K562 (cell line): ENCODE results near the gene GGA2. TPM values are rescaled to one million over a fixed set of nuclear protein-coding genes. Genes with fewer than 3 reads are reported as not detected.

Source experiments
- ERF ChIP-seq: fragments of 450-650 bp; formaldehyde crosslinking; IDR thresholded peaks from 2 replicates; pipeline ENCODE4 v1.4.0; 2020; ENCODE audit warnings: mild to moderate bottlenecking, mixed read lengths
- ESRRA ChIP-seq: fragments of 450-650 bp; IDR thresholded peaks from 2 replicates; pipeline ENCODE4 v1.6.1; 2014; ENCODE audit warnings: low read depth, mild to moderate bottlenecking, moderate library complexity, borderline replicate concordance
- PTRF ChIP-seq: fragments of 450-650 bp; IDR thresholded peaks from 2 replicates; pipeline ENCODE4 v1.6.1; 2016; ENCODE audit warnings: mild to moderate bottlenecking, missing genetic modification characterization, missing compliant biosample characterization
- polyA plus RNA-seq, 8 experiments: library from polyadenylated mRNA; depleted of rRNA in 4 of 8; stranded (reverse) in 5 of 8; unstranded in 3 of 8; fragments of >200 nt; fragmentation: Nextera tagmentation in 2 of 8; fragmentation: Illumina TruSeq in 1 of 8; extraction: Ambion mirVana in 2 of 8; extraction: Trizol in 1 of 8; gene quantifications; 2 replicates each; pipeline versions ENCODE4 v1.2.1 to v1.2.3, GENCODE V29; 2011 to 2014; ENCODE audit warnings: inconsistent platforms in 1 of 8, missing spikeins in 1 of 8
- total RNA-seq, 7 experiments: library from RNA; depleted of rRNA in 6 of 7; stranded (reverse); fragments of >200 nt in 6 of 7; fragmentation: Illumina TruSeq in 2 of 7; extraction: Trizol in 2 of 7; gene quantifications; 2 replicates each; pipeline versions ENCODE4 v1.2.1 to v1.2.3, GENCODE V29; 2011 to 2021; ENCODE audit warnings: low replicate concordance in 1 of 7
- TF ChIP-seq, protein P1 (sequence below): fragments of 200-600 bp; sonication (generic); IDR thresholded peaks from one replicate; pipeline ENCODE4 v1.6.1; 2012; ENCODE audit warnings: mild to moderate bottlenecking, low read depth, low read length, inconsistent platforms
- TF ChIP-seq, protein P2 (sequence below): fragments of 450-650 bp; formaldehyde crosslinking; IDR thresholded peaks from 2 replicates; pipeline ENCODE4 v1.4.0; 2020; ENCODE audit warnings: mild to moderate bottlenecking, moderate library complexity
- TF ChIP-seq, protein P3 (sequence below): fragments of 450-650 bp; formaldehyde crosslinking; IDR thresholded peaks from 2 replicates; pipeline ENCODE4 v1.4.0; 2020; ENCODE audit warnings: mild to moderate bottlenecking
- TF ChIP-seq, protein P4 (sequence below): fragments of 200-400 bp; formaldehyde crosslinking; IDR thresholded peaks from 2 replicates; pipeline ENCODE4 v1.6.1; 2017; ENCODE audit warnings: mild to moderate bottlenecking, low read depth, low read length, moderate library complexity
- TF ChIP-seq, protein P5 (sequence below), 2 experiments: fragments of 450-650 bp in 1 of 2; sonication (generic) in 1 of 2; formaldehyde crosslinking in 1 of 2; IDR thresholded peaks in 1 of 2; conservative IDR thresholded peaks in 1 of 2; 2 replicates each; pipeline versions ENCODE4 v1.6.1 to v1.8.1; 2016 to 2023; ENCODE audit warnings: mild to moderate bottlenecking in 2 of 2, moderate library complexity in 2 of 2, inconsistent platforms in 1 of 2, missing genetic modification reagents in 1 of 2

Gene GGA2
- total and polyA plus RNA-seq, 9 of the 15 experiments (the other 6 are each of a cell fraction or from before 2014, with no cell fraction given): 11.9 to 133 (median 66.3) TPM

DNA sequence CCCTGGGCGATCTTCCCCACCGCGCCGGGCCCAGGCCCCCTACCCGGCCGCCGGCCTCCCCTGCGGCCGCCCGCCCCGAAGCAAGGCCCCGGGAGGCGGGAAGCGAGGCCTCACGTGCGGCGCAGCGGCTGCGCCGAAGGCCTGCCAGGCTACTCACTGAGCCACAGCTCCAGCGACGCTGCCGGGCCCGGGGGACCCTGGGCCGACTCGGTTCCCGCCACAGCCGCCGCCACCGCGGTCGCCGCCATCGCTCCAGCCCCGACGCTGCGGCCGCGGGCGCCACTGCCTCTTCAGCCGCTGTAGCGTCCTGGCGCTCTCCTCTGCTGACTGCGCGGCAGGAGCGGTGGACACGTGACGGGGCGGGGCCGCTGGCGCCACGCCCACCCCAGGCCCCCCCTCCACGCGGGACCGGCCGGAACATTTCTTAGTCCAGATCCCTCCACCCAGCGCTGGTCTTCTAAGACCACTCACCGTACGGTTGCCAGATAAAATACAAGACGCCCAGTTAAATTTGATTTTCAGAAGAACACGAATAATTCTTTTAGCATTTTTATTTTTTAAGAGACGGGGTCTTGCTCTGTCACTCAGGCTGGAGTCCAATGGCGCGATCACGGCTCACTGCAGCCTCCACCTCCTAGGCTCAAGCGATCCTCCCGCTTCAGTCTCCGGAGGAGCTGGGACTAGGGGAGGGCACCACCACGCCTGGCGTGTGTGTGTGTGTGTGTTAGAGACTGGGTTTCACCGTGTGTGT lies at the start of gene GGA2 (continued):
- TF ChIP-seq, protein P1, sequence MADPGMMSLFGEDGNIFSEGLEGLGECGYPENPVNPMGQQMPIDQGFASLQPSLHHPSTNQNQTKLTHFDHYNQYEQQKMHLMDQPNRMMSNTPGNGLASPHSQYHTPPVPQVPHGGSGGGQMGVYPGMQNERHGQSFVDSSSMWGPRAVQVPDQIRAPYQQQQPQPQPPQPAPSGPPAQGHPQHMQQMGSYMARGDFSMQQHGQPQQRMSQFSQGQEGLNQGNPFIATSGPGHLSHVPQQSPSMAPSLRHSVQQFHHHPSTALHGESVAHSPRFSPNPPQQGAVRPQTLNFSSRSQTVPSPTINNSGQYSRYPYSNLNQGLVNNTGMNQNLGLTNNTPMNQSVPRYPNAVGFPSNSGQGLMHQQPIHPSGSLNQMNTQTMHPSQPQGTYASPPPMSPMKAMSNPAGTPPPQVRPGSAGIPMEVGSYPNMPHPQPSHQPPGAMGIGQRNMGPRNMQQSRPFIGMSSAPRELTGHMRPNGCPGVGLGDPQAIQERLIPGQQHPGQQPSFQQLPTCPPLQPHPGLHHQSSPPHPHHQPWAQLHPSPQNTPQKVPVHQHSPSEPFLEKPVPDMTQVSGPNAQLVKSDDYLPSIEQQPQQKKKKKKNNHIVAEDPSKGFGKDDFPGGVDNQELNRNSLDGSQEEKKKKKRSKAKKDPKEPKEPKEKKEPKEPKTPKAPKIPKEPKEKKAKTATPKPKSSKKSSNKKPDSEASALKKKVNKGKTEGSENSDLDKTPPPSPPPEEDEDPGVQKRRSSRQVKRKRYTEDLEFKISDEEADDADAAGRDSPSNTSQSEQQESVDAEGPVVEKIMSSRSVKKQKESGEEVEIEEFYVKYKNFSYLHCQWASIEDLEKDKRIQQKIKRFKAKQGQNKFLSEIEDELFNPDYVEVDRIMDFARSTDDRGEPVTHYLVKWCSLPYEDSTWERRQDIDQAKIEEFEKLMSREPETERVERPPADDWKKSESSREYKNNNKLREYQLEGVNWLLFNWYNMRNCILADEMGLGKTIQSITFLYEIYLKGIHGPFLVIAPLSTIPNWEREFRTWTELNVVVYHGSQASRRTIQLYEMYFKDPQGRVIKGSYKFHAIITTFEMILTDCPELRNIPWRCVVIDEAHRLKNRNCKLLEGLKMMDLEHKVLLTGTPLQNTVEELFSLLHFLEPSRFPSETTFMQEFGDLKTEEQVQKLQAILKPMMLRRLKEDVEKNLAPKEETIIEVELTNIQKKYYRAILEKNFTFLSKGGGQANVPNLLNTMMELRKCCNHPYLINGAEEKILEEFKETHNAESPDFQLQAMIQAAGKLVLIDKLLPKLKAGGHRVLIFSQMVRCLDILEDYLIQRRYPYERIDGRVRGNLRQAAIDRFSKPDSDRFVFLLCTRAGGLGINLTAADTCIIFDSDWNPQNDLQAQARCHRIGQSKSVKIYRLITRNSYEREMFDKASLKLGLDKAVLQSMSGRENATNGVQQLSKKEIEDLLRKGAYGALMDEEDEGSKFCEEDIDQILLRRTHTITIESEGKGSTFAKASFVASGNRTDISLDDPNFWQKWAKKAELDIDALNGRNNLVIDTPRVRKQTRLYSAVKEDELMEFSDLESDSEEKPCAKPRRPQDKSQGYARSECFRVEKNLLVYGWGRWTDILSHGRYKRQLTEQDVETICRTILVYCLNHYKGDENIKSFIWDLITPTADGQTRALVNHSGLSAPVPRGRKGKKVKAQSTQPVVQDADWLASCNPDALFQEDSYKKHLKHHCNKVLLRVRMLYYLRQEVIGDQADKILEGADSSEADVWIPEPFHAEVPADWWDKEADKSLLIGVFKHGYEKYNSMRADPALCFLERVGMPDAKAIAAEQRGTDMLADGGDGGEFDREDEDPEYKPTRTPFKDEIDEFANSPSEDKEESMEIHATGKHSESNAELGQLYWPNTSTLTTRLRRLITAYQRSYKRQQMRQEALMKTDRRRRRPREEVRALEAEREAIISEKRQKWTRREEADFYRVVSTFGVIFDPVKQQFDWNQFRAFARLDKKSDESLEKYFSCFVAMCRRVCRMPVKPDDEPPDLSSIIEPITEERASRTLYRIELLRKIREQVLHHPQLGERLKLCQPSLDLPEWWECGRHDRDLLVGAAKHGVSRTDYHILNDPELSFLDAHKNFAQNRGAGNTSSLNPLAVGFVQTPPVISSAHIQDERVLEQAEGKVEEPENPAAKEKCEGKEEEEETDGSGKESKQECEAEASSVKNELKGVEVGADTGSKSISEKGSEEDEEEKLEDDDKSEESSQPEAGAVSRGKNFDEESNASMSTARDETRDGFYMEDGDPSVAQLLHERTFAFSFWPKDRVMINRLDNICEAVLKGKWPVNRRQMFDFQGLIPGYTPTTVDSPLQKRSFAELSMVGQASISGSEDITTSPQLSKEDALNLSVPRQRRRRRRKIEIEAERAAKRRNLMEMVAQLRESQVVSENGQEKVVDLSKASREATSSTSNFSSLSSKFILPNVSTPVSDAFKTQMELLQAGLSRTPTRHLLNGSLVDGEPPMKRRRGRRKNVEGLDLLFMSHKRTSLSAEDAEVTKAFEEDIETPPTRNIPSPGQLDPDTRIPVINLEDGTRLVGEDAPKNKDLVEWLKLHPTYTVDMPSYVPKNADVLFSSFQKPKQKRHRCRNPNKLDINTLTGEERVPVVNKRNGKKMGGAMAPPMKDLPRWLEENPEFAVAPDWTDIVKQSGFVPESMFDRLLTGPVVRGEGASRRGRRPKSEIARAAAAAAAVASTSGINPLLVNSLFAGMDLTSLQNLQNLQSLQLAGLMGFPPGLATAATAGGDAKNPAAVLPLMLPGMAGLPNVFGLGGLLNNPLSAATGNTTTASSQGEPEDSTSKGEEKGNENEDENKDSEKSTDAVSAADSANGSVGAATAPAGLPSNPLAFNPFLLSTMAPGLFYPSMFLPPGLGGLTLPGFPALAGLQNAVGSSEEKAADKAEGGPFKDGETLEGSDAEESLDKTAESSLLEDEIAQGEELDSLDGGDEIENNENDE: no peak
- TF ChIP-seq, protein P2, sequence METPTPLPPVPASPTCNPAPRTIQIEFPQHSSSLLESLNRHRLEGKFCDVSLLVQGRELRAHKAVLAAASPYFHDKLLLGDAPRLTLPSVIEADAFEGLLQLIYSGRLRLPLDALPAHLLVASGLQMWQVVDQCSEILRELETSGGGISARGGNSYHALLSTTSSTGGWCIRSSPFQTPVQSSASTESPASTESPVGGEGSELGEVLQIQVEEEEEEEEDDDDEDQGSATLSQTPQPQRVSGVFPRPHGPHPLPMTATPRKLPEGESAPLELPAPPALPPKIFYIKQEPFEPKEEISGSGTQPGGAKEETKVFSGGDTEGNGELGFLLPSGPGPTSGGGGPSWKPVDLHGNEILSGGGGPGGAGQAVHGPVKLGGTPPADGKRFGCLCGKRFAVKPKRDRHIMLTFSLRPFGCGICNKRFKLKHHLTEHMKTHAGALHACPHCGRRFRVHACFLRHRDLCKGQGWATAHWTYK (CRISPR knock-in tag): no peak
- TF ChIP-seq PTRF (tag) (no peak), ESRRA (peak; percentile 45; the same call in 1 of the 2 replicates), ERF (peak; percentile 91)
- TF ChIP-seq, protein P3, sequence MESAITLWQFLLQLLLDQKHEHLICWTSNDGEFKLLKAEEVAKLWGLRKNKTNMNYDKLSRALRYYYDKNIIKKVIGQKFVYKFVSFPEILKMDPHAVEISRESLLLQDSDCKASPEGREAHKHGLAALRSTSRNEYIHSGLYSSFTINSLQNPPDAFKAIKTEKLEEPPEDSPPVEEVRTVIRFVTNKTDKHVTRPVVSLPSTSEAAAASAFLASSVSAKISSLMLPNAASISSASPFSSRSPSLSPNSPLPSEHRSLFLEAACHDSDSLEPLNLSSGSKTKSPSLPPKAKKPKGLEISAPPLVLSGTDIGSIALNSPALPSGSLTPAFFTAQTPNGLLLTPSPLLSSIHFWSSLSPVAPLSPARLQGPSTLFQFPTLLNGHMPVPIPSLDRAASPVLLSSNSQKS: no peak
- TF ChIP-seq, protein P4, sequence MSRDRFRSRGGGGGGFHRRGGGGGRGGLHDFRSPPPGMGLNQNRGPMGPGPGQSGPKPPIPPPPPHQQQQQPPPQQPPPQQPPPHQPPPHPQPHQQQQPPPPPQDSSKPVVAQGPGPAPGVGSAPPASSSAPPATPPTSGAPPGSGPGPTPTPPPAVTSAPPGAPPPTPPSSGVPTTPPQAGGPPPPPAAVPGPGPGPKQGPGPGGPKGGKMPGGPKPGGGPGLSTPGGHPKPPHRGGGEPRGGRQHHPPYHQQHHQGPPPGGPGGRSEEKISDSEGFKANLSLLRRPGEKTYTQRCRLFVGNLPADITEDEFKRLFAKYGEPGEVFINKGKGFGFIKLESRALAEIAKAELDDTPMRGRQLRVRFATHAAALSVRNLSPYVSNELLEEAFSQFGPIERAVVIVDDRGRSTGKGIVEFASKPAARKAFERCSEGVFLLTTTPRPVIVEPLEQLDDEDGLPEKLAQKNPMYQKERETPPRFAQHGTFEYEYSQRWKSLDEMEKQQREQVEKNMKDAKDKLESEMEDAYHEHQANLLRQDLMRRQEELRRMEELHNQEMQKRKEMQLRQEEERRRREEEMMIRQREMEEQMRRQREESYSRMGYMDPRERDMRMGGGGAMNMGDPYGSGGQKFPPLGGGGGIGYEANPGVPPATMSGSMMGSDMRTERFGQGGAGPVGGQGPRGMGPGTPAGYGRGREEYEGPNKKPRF: no peak
- TF ChIP-seq, protein P5, sequence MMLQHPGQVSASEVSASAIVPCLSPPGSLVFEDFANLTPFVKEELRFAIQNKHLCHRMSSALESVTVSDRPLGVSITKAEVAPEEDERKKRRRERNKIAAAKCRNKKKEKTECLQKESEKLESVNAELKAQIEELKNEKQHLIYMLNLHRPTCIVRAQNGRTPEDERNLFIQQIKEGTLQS (IDR thresholded peaks at IDR 0.05): no peak
- TF ChIP-seq, protein P5 (CRISPR knock-in tag; conservative IDR thresholded peaks at IDR 0.05): no peak
